GM19468 (cell line): Measurements from ENCODE around the gene KMT5B.

Source experiments
- ATAC-seq: cut with Tn5 transposase; IDR thresholded peaks from one replicate; pipeline ENCODE4 v1.9.1; 2021; ENCODE audit warnings: mild to moderate bottlenecking, moderate library complexity, moderate number of reproducible peaks; ENCODE audit not compliant: unreplicated experiment; ENCODE audit errors: extremely low read depth

The KMT5B gene

DNA sequence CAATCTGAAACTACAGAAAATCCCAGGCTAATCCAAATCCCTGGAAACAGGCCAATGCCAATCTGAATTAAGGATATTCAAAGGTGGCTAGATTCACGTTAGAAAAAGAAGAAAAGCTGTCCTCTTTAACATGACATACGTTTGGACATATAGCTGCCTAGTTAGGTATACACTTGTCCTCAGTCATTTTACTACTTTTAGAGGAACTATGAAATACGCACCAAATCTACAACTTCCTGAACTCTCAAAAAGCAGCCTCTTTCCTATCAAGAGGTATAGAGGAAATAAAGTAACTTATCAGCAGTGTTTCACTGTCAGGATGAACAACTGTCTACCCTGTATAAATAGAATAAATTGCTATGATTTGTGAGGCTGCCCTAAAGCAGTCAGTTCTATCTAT is 24.0 kb downstream of the KMT5B start:
- ATAC-seq: no peak

- no peak for ATAC-seq
These were observed 27.0 kb downstream of the KMT5B start for GRCh38 chr11:68186061-68186460.

- no peak for ATAC-seq
These were observed 31.2 kb downstream of the KMT5B start for GRCh38 chr11:68181719-68182451.

DNA sequence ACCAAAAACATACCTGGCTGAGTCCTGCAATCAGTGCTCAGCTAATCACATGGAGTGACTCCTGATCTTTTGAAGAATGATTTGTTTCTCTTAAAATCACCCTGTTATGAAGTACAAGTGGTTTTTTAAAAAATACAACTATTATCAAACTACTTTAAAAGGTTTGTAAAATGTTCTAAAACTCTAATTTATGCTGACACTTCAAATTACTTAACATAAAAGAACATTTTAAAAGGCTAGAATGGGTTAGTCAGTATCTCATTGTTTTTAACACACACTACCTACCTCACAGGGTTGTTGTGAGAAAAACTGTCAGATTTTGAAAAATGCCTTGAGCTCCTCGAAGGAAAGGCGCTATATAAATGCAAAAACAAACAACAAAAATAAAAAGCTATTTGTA is 33.2 kb downstream of the KMT5B start:
- ATAC-seq: no peak

DNA sequence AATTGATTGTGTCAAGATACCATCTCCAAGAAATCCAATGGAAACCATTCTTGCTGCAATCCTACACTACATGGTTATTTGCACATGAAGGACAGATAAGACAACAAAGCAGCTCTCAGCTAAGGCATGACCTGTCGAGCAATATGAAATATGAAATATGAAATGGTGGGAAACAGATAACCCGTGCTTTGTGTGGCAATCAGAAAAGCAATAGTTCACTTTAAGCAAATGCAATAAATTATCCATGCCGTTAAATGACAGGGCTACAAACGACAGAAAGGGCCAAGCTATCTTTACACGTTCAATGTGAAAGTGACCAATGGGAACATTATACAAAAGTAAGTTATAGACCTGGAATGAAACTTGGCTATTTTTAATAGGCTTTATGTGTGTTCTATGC is 35.2 kb downstream of the KMT5B start:
- ATAC-seq: no peak

GRCh38 chr11:68173926-68174325 is 39.2 kb downstream of the KMT5B start:
- ATAC-seq: no peak

GRCh38 chr11:68169442-68169841 is 43.7 kb downstream of the KMT5B start:
- ATAC-seq: no peak

DNA sequence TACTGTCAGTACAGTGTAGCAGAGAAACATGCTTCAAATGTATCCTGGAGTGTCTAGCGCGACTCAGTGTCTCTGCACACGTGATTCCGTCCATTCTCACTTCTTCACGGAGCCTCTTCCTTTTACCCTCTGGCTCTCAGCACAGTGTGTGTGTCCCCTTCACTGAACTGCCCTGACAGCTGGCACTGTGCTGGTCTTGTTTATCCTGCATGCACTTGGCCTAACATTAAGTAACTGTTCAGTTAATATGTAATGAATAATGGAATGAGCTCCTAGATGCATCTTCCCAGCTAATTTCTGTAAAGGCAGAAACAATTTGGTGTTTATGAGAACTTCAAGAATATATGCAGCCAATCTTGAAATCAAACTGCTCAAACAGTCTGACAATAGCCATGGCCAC is 44.4 kb downstream of the KMT5B start:
- ATAC-seq: no peak

DNA sequence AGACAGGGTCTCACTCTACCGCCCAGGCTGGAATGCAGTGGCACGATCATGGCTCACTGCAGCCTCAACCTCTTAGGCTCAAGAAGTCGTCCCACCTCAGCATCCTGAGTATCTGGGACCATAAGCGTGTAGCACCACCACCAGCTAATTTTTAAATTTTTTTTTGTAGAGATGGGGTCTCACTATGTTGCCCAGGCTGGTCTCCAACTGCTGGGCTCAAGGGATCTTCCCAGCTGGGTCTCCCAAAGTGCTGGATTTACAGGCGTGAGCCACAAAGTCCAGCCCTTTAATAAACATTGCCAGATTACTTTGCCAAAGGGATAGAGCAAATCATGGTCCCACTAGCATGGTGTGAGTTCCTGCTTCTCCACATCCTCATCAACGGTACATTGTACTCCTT is 45.6 kb downstream of the KMT5B start:
- no peak for ATAC-seq

DNA sequence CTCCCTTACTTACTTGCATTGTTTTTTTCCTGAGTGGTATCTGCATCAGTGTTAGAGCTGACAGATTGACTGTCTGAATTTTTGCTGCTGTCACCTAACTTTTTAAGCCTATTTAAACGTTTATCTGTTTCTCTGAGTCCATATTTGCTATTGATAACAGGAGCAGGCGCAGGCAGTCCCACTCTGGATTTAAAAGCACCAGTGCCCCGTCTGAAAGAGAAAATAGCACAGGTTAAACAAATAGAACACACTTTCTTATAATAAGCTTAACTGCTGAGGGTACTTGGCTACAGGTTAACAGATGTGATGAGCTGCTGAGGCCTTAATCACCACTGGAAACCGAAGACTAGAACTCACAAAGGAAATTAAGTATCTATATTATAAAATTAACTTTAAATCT is 46.1 kb downstream of the KMT5B start:
- ATAC-seq: no peak

- ATAC-seq: no peak
These were observed 47.5 kb downstream of the KMT5B start for GRCh38 chr11:68165601-68166000.

GRCh38 chr11:68164437-68164836 is 48.7 kb downstream of the KMT5B start:
- no peak for ATAC-seq

- no peak for ATAC-seq
These were observed 49.4 kb downstream of the KMT5B start for GRCh38 chr11:68163691-68164090.

DNA sequence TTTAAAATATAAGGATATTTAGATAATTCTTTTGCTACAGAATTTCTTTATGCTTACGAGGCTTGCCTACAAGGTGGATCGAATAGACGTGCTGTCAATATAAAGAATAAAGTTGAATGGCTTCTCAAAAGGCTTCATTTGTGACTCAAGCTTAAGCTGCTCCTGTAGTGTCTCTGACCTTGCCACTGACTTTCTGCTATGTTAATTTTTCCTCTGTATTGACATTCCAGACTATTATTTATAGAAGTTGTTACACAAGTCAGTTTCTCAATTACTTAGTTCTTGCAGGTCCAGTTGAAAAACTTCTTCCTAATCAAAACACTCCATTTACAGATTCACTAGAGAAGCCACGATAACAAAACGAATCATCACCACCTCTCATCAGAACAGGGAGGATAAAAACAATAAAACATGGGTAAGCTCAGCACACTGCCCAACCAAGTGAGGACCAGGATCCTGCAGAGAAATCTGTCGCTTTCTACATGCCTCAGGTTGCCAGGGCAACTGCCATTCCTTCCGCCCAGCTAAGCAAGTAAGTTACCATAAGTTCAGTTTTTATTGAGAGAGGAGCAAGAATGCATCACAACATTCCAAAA is 52.9 kb downstream of the KMT5B start:
- ATAC-seq: no peak

GRCh38 chr11:68159665-68160064 is 53.4 kb downstream of the KMT5B start:
- ATAC-seq: no peak

- ATAC-seq: no peak
These were observed 53.9 kb downstream of the KMT5B start for GRCh38 chr11:68159161-68159560.

DNA sequence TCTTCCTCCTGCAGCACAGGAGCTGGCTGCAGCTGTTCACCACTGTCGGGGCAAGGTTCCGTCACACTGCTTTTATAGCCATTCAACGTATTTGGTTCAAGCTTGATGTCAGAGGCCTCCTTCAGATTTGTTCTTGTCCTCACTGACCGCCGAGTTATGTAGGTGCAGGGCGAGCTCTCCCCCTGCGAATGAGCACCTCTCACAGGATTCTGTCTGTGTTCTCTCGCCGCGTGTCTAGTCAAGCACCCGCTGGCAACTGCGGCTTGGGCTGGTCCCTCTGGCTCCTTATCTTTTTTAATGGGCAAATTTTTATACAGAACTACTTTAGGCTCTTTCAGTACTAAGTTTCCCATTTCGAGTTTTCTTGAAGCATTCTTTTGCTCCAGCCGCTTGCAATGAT is 54.5 kb downstream of the KMT5B start:
- ATAC-seq: no peak

- ATAC-seq: no peak
These were observed 59.4 kb downstream of the KMT5B start for GRCh38 chr11:68153742-68154141.

- no peak for ATAC-seq
These were observed 63.1 kb downstream of the KMT5B start for GRCh38 chr11:68150037-68150436.

GRCh38 chr11:68149417-68149816 is 63.7 kb downstream of the KMT5B start:
- ATAC-seq: no peak

DNA sequence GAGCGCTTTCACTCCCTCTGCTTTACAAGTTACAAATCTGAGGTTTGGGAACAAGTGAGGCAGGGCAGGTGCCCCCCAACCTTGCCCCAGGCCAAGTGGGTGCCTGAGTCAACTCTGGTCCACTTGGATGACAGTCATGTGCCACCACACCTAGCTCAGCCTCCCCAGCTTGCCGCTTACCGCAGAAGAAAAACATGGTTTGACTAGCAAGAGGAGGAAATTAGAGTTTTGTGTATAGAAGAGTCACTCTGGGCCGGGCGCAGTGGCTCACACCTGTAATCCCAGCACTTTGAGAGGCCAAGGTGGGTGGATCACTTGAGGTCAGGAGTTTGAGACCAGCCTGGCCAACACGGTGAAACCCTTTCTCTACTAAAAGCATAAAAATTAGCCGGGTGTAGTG is 64.2 kb downstream of the KMT5B start:
- ATAC-seq: no peak
